Stimulated activated CD4-positive, alpha-beta T cell treated with anti-CD3 and anti-CD28 coated beads, TNF-alpha, amount 100 ng/mL, for 24 hours (primary cell): Measurements from ENCODE around the gene PKM.
"Not testable (repeated sequence)": the region's sequence is repeated elsewhere in the genome, so short reads cannot be mapped to it uniquely, and the experiment has no call there.

Source experiments
- DNase-seq, 3 experiments: peaks; one replicate each; pipeline ENCODE4 v3.0.0-alpha.2; 2020; ENCODE audit warnings: low read depth in 3 of 3

The PKM gene

GRCh38 chr15:72176159-72176558 lies 54.8 kb downstream of the PKM start:
- no peak for DNase-seq

GRCh38 chr15:72175186-72176044 lies 55.6 kb downstream of the PKM start:
- no peak for DNase-seq

- no peak for DNase-seq
Observed at GRCh38 chr15:72174551-72175165, 56.3 kb downstream of the PKM start.

GRCh38 chr15:72173864-72174550 lies 57.0 kb downstream of the PKM start:
- no peak for DNase-seq

DNA sequence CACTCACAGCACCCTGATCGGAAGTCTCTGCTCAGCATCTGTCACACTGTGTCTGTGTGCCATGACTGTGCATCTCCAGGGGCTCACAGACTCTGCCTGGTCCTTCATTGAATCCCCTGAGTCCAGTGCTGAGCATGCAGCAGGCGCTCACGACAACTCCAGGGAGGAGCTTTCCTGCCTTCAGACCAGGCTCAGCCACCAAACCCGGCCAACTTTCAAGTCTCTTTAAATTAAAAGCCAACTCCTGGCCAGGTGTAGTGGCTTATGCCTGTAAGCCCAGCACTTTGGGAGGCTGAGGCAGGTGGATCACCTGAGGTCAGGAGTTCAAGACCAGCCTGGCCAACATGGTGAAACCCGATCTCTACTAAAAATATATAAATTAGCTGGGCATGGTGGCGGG lies 57.6 kb downstream of the PKM start:
- no peak for DNase-seq

- no peak for DNase-seq
Observed at GRCh38 chr15:72172796-72173195, 58.2 kb downstream of the PKM start.

GRCh38 chr15:72171978-72172377 lies 59.0 kb downstream of the PKM start:
- DNase-seq, result not testable (repeated sequence)

DNA sequence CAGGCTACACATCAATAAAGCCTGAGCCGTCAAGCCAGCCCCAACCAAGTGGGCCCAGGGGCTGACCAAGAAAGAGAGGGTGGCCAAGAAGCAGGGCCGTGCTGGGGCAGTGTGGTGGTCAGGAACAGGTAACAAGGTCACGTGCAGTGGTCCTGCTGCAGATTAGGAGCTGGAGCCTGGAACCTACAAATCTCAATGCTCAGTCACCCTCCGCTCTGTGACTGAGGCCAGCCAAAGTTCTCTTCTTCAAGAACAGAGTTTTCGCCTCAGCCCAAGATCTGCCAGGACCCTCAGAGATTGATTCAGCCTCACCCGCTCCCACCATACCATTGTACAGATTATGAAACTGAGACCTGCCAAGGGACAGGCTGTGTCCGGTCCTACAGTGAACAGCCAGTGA lies 60.3 kb downstream of the PKM start:
- no peak for DNase-seq

- no peak for DNase-seq
Observed at GRCh38 chr15:72169921-72170611, 60.9 kb downstream of the PKM start.

DNA sequence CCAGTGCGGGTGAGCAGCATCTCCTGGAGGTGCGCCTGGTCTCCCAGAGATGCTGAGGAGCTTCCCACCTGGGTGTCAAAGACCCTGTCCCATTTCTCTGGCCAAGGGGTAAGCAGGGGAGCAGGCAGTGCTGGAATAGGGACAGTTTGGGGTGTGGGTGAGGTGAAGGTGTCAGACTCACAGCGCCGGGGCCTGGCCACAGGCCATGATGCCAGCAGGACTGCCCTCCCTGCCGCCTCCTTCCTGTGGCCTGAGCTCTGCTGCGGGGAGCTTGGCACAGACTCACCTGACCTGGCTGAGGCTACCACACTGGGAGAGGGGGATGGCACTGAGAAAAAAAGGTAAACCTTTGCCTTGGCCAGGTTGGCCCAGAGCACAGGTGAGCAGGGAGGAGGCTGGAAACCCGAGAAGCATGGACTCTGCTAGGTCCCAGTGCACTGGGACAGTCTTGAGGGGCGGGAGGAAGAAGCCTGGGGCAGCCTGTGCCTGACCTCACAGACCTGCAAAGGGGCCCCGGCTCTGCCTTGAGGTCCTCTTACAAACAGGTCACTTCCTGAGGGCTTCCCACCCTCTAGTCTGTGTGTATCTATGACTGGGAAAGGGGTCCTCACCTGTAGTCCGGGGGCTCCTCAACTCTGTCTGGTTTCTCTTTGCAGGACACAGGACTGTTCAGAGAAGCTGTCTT lies 61.6 kb downstream of the PKM start:
- no peak for DNase-seq

DNA sequence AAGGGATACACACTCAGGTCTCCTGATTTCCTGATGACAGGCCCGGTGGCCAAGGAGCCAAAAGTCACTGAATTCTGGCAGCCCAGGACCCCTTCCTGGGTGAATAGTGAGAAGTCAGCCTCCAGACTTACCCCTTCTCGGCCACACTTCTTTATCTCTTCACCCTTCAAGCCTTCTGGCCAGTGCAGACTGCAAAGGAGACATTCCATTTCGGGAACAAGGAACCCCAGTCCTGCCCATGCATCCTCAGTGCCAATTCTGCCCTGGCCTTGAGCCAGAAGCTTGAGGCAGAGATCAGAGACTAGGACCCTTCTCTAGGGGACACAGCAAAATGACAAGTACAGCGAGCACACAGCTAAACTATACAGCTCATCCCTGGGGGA lies 62.2 kb downstream of the PKM start:
- DNase-seq, result no peak

DNA sequence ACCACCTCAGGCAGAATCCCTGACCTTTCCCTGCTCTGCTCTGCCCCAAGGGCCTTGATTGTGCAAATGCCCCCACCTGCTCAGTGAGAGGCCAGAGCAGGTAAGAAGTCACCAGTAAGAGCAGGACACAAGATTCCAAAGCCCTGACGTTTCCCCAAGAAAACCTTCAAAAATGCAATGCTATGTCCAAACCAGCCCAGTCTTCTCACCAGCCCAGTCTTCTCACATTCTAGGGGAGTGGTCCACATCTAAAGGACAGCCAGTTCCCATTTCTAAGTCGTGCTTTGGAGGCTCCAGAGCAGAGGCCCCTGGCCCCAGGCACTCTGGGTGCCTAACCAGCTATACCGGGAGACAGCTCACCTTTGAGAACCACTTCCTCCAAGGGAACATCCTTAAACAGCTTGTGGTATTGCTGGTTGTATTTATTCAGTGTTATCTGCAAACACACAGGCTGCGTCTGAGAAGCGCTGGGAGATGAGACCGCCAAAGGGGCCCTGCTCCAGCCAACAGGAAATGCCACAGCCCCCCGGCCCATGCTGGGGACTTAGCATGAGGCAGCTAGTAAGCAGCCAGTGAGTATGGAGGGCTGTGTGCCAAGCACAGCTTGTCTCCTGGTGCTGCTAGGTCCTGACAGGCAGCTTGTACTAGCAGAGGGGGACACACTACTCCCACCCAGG lies 62.7 kb downstream of the PKM start:
- DNase-seq, result no peak

DNA sequence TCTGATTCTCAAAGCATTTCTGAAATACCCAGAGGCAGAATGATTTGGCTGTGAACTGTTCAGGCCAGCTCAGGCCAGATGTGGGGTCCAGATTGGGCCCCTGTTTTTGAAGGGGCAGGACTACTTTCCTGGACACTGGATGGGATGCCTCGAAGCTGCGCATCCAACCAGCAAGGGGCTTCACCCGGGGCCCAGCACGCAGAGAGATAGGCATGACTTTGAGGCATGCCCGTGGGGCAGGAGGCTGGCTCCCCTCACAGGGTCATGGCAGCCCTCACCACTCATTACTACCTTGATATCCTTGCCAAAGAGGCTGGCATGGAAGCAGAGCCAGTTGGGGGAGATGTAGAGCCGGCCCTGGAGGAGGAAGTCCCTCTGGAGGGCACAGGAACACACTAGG lies 63.5 kb downstream of the PKM start:
- DNase-seq, result no peak

DNA sequence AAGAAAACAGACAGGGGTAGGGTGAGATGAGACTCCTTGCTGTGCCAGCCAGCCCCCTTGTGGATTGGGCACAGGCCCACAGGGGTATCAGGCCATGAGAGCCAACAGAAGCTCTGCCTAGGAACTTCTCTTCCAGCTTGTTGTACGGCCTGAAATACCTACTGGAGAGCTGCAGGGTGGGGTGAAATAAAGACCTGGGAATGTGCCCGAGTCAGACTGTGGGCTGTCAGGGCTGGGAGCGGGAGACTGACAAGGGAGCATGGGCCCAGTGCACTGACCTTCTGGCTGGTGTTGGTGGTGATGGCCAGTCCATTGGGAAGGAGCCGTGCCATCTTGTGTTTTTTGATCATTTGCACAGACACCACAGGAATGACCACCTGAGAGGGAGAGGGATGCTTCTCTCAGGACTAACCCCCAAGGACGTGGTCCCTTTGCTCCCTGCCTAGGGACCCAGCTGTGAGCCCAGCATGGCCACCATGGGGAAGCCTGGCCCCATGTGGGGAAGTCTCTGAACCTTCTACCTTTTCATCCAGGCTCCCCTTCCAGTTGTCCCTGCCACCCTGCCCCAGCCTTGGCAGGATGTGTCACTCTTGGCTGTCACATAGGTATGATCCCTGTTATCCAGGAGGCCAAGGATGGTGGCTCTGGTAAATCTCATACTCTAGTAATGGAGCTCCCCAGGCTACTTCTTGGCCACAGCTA lies 64.1 kb downstream of the PKM start:
- no peak for DNase-seq

DNA sequence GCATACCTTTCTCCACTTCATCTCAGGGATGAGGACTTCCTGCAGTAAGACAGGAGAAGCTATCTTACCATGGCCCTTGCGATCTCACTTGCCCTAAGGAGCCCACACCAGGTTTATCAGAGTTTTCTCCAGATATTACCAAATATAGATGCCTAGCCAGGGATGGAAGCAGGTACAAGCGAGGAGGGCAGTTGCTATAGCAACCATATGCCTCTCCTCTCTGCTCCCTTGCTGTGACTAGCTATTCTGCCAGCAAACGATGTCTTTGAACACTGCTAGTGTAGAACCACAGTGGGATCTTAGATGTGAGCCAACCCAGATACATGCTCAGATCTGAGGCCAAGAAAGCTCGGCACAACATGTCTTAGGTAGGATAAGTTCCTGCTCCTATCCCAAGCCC lies 67.3 kb downstream of the PKM start:
- DNase-seq, result no peak

- DNase-seq, result no peak
Observed at GRCh38 chr15:72162569-72162968, 68.4 kb downstream of the PKM start.

GRCh38 chr15:72161361-72162132 lies 69.4 kb downstream of the PKM start:
- no peak for DNase-seq

GRCh38 chr15:72160696-72161245 lies 70.2 kb downstream of the PKM start:
- DNase-seq, result no peak

GRCh38 chr15:72156928-72157327 lies 74.1 kb downstream of the PKM start:
- DNase-seq, result no peak
